ENCODE measurements around the gene TSSC4. TPM values are rescaled to one million over a fixed set of nuclear protein-coding genes. Genes with fewer than 3 reads are reported as not detected.

Gene TSSC4
- total RNA-seq, 1 experiment from 2014 or later = 60.9 TPM

DNA sequence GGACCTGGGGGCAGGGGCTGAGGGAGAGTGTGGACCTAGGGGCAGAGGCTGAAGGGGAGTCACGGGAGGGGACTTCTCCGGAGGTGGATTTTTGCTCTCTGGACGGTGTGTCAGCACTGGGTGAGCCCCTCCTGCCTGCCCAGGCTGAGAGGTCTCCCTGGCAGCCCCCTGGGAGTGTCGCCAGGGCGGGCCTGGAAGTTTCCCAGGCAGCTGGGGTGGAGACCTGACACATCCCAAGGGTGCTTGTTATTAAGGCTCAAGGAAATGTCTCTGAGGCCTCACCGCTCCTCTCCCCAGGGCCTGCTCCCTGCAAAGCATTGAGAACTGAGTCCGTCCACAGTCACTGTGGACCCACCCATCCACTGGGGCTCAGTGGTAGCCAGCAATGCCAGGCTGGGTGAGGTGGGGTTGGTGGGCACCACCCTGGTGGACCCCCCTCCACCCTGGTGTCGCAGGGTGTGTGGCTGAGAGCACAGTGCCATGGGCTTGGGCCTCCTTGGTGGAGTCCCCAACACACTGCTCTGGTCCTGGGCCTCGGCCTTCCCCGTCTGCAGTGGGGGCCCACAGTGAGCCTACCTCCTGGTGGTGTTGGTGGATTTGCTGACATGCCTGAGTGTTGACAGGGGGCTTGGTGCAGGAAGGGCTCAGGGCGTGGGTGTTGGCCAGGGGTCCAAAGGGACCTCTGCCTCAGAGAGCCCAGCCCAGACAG is 20.9 kb upstream of the TSSC4 start:
- ChIA-PET CTCF (no interaction called here), POLR2A (no interaction called here)
- no peaks in the 10 kb centered on the region for H3K9me3 ChIP-seq
- H3K4me1 Mint-ChIP-seq (ENCODE audit: low read depth, unreplicated experiment) = peaks cover 7% of the 10 kb centered on the region
- no peak overlapping the region for H3K27ac Mint-ChIP-seq (ENCODE audit: unreplicated experiment)
- no peaks in the 10 kb centered on the region for H3K9me3 Mint-ChIP-seq (ENCODE audit: unreplicated experiment)
- H3K4me3 Mint-ChIP-seq (ENCODE audit: unreplicated experiment) = no peak overlapping the region
- H3K27me3 Mint-ChIP-seq (ENCODE audit: insufficient read depth, unreplicated experiment) = no peaks in the 10 kb centered on the region
- H3K36me3 Mint-ChIP-seq (ENCODE audit: insufficient read depth, unreplicated experiment) = peaks cover 37% of the 10 kb centered on the region
- H3K4me1 ChIP-seq = peaks cover 20% of the 10 kb centered on the region
- no peak overlapping the region for H3K4me3 ChIP-seq (ENCODE audit: low read depth, low read length)
- intact Hi-C loops (cut with micrococcal nuclease; ENCODE audit: unreplicated experiment) = no loop called here
- H3K36me3 ChIP-seq (ENCODE audit: control insufficient read depth, insufficient read depth, low read length) = no peaks in the 10 kb centered on the region; the same call in 1 of the 2 replicates
- TF ChIP-seq, protein P1, sequence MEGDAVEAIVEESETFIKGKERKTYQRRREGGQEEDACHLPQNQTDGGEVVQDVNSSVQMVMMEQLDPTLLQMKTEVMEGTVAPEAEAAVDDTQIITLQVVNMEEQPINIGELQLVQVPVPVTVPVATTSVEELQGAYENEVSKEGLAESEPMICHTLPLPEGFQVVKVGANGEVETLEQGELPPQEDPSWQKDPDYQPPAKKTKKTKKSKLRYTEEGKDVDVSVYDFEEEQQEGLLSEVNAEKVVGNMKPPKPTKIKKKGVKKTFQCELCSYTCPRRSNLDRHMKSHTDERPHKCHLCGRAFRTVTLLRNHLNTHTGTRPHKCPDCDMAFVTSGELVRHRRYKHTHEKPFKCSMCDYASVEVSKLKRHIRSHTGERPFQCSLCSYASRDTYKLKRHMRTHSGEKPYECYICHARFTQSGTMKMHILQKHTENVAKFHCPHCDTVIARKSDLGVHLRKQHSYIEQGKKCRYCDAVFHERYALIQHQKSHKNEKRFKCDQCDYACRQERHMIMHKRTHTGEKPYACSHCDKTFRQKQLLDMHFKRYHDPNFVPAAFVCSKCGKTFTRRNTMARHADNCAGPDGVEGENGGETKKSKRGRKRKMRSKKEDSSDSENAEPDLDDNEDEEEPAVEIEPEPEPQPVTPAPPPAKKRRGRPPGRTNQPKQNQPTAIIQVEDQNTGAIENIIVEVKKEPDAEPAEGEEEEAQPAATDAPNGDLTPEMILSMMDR (IDR thresholded peaks at IDR 0.05; ENCODE audit: insufficient read depth in 1 of 2, low read depth in 1 of 2, low read length in 1 of 2, severe bottlenecking in 1 of 2, unreplicated experiment in 1 of 2) = no peak
- DNase-seq = no peak
- no peaks in the 10 kb centered on the region for H3K27me3 ChIP-seq (replicated peaks; ENCODE audit: control insufficient read depth, insufficient read depth, low read length)
- no TSS peak for BruUV-seq (replicated peaks)

DNA sequence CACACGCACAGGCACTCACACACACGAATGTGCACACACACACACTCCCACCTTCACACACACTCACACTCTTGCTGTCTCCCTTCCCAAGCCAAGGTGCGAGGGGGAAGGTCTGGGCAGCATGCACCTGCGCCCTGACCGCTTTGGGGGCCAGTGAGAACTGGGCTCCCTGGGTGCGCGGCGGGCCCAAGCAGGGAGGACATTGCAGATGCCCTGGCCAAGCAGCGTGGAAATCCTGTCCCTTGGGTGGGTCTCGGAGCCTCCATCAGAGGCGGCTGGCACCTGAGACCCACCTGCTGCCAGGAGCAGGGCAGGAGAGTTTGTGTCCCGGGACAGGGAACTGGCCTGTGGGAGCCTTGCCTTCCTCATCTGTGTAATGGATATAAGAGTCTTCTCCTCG is 20.2 kb upstream of the TSSC4 start:
- ChIA-PET CTCF (no interaction called here), POLR2A (no interaction called here)
- no peaks in the 10 kb centered on the region; the same call in 1 of the 2 replicates for H3K36me3 ChIP-seq (ENCODE audit: control insufficient read depth, insufficient read depth, low read length)
- H3K4me3 ChIP-seq (ENCODE audit: low read depth, low read length) = no peak overlapping the region
- intact Hi-C loops (cut with micrococcal nuclease; ENCODE audit: unreplicated experiment) = no loop called here
- H3K27ac Mint-ChIP-seq (ENCODE audit: unreplicated experiment) = no peak overlapping the region
- peak overlapping the region; percentile 22 for H3K4me3 Mint-ChIP-seq (ENCODE audit: unreplicated experiment)
- H3K27me3 Mint-ChIP-seq (ENCODE audit: insufficient read depth, unreplicated experiment) = no peaks in the 10 kb centered on the region
- H3K27me3 ChIP-seq (replicated peaks; ENCODE audit: control insufficient read depth, insufficient read depth, low read length) = no peaks in the 10 kb centered on the region
- DNase-seq = no peak
- no TSS peak for BruUV-seq (replicated peaks)
- peaks cover 14% of the 10 kb centered on the region for H3K4me1 ChIP-seq
- H3K36me3 Mint-ChIP-seq (ENCODE audit: insufficient read depth, unreplicated experiment) = peaks cover 39% of the 10 kb centered on the region
- H3K4me1 Mint-ChIP-seq (ENCODE audit: low read depth, unreplicated experiment) = peaks cover 1% of the 10 kb centered on the region
- H3K9me3 Mint-ChIP-seq (ENCODE audit: unreplicated experiment) = no peaks in the 10 kb centered on the region
- TF ChIP-seq, protein P1 (IDR thresholded peaks at IDR 0.05; ENCODE audit: insufficient read depth in 1 of 2, low read depth in 1 of 2, low read length in 1 of 2, severe bottlenecking in 1 of 2, unreplicated experiment in 1 of 2) = no peak
- no peaks in the 10 kb centered on the region for H3K9me3 ChIP-seq

DNA sequence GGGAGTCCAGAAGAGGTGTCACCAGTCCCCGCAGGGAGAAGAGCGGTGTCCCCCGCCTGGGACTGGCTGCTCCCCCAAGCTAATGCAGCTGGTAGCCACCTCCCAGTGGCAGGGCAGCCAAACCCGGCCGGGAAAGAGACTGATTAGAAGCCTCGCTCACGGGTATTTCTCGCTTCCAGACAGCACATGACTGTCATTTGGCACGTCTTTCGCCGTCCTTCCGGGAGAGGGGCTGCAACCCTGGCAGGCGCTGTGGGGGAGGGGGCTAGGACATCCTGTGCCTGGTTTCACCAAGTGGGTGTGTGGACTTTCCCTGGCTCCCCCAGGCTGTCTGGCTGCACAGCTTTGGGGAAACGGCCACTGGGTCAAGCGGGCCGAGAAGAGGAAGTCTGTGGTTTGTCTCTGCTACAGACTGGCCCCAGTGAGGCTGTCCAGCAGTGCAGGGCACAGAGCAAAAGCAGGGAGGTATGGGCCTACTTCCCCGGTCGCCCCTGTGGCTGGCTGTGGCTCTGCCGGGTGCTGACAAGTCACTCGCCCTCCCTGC is 19.7 kb upstream of the TSSC4 start:
- Mint-ChIP-seq H3K4me3 (ENCODE audit: unreplicated experiment) (no peak overlapping the region), H3K36me3 (ENCODE audit: insufficient read depth, unreplicated experiment) (peaks cover 36% of the 10 kb centered on the region), H3K4me1 (ENCODE audit: low read depth, unreplicated experiment) (no peaks in the 10 kb centered on the region), H3K27ac (ENCODE audit: unreplicated experiment) (no peak overlapping the region), H3K9me3 (ENCODE audit: unreplicated experiment) (no peaks in the 10 kb centered on the region), H3K27me3 (ENCODE audit: insufficient read depth, unreplicated experiment) (no peaks in the 10 kb centered on the region)
- Histone ChIP-seq H3K4me3 (ENCODE audit: low read depth, low read length) (no peak overlapping the region), H3K36me3 (ENCODE audit: control insufficient read depth, insufficient read depth, low read length) (no peaks in the 10 kb centered on the region; the same call in 1 of the 2 replicates), H3K9me3 (no peaks in the 10 kb centered on the region), H3K27me3 (replicated peaks; ENCODE audit: control insufficient read depth, insufficient read depth, low read length) (no peaks in the 10 kb centered on the region), H3K4me1 (peaks cover 12% of the 10 kb centered on the region)
- TF ChIP-seq, protein P1 (IDR thresholded peaks at IDR 0.05; ENCODE audit: insufficient read depth in 1 of 2, low read depth in 1 of 2, low read length in 1 of 2, severe bottlenecking in 1 of 2, unreplicated experiment in 1 of 2) = no peak
- intact Hi-C loops (cut with micrococcal nuclease; ENCODE audit: unreplicated experiment) = no loop called here
- no TSS peak for BruUV-seq (replicated peaks)
- no peak for DNase-seq
- ChIA-PET CTCF (no interaction called here), POLR2A (interaction anchor here (0.5 kb wide), 1 partner anchor 72 kb away, joined by 3 read pairs; no protein-coding TSS in a partner anchor)
